ENCODE measurements around the gene IL18RAP. TPM values are rescaled to one million over a fixed set of nuclear protein-coding genes. Genes with fewer than 3 reads are reported as not detected.

The IL18RAP gene
- total RNA-seq, 1 experiment from 2014 or later, result not detected

DNA sequence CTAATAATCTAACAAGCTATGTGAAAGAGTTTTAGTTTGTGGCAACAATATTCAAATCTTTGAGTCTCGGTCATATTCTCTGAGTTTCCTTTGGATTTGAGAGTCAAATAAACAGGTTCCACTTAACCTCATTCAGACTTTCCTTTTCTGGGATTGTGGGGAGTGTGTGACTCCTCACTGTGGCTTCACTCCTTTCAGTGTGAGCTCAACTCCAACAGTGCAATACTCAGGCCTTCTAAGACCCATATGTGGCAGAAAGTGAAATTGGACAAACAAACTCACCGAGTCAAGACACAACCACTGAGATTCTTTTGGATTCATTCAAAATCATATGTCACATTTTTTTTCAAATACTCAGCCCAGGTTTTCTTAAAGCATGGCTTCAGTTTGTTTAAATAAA is 75.5 kb downstream of the IL18RAP start:
- TF ChIP-seq, protein P1, sequence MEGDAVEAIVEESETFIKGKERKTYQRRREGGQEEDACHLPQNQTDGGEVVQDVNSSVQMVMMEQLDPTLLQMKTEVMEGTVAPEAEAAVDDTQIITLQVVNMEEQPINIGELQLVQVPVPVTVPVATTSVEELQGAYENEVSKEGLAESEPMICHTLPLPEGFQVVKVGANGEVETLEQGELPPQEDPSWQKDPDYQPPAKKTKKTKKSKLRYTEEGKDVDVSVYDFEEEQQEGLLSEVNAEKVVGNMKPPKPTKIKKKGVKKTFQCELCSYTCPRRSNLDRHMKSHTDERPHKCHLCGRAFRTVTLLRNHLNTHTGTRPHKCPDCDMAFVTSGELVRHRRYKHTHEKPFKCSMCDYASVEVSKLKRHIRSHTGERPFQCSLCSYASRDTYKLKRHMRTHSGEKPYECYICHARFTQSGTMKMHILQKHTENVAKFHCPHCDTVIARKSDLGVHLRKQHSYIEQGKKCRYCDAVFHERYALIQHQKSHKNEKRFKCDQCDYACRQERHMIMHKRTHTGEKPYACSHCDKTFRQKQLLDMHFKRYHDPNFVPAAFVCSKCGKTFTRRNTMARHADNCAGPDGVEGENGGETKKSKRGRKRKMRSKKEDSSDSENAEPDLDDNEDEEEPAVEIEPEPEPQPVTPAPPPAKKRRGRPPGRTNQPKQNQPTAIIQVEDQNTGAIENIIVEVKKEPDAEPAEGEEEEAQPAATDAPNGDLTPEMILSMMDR (conservative IDR thresholded peaks at IDR 0.05), result no peak
- no peak overlapping the region for H3T11ph ChIP-seq (ENCODE audit: low read length)
- H2BK120ac ChIP-seq (ENCODE audit: low read depth, low read length, poor library complexity, severe bottlenecking), result no peak overlapping the region
- H2BK20ac ChIP-seq (ENCODE audit: low read depth, low read length, poor library complexity, severe bottlenecking), result no peak overlapping the region
- H3K18ac ChIP-seq (ENCODE audit: insufficient read length, low read depth, low read length), result no peak overlapping the region
- H3K56ac ChIP-seq (ENCODE audit: insufficient read length, low read depth, low read length), result no peak overlapping the region
- no CpG with 5 or more reads among the region's 2 CpGs for WGBS (ENCODE audit: extremely low coverage, insufficient read length, low lambda C conversion rate)
- H3K23ac ChIP-seq (ENCODE audit: insufficient read length, low read depth, low read length), result no peak overlapping the region
- no peaks in the 10 kb centered on the region; the same call in 1 of the 2 replicates for H3K27me3 Mint-ChIP-seq (ENCODE audit: low read depth)
- no peaks in the 10 kb centered on the region for H3K79me2 ChIP-seq (ENCODE audit: insufficient read depth, low read length)
- no peak overlapping the region for H3K27ac Mint-ChIP-seq
- H3K27me3 ChIP-seq (ENCODE audit: insufficient read depth, low read length), result no peaks in the 10 kb centered on the region
- H3K4me3 Mint-ChIP-seq, result no peak overlapping the region
- H2BK12ac ChIP-seq (ENCODE audit: insufficient read length, low read depth, low read length), result no peak overlapping the region
- H4K20me1 ChIP-seq (ENCODE audit: control insufficient read depth, insufficient read depth, insufficient read length), result no peaks in the 10 kb centered on the region
- H3K4me1 Mint-ChIP-seq, result no peaks in the 10 kb centered on the region
- H3K4ac ChIP-seq (ENCODE audit: low read depth, low read length), result no peak overlapping the region
- H3K27ac ChIP-seq (ENCODE audit: insufficient read length, low read depth, low read length), result no peak overlapping the region
- H3K36me3 Mint-ChIP-seq (ENCODE audit: insufficient read depth in 1 of 3, low read depth in 3 of 3), result no peaks in the 10 kb centered on the region; a peak in 2 of 7 replicates
- H4K5ac ChIP-seq (ENCODE audit: insufficient read length, low read depth, low read length), result no peak overlapping the region
- H2AFZ ChIP-seq (ENCODE audit: low read length), result no peak overlapping the region
- no peak overlapping the region for H4K8ac ChIP-seq (replicated peaks; ENCODE audit: insufficient read length, low read depth, low read length)
- no peak overlapping the region for H4K91ac ChIP-seq (ENCODE audit: insufficient read length, low read depth, low read length)
- no peaks in the 10 kb centered on the region for H3K9me3 ChIP-seq (ENCODE audit: control insufficient read depth, low read depth, low read length)
- H3K9me3 Mint-ChIP-seq, result peaks cover 8% of the 10 kb centered on the region in 2 experiments; a peak in 3 of 5 replicates
- H2AK5ac ChIP-seq (ENCODE audit: insufficient read length, low read length), result no peak overlapping the region
- H2BK15ac ChIP-seq (ENCODE audit: low read depth, low read length), result no peak overlapping the region
- no peak overlapping the region for H3K9ac ChIP-seq (ENCODE audit: extremely low read depth, insufficient read length, low read length)
- no peaks in the 10 kb centered on the region for H3K79me1 ChIP-seq (ENCODE audit: insufficient read depth, low read depth, low read length, poor library complexity, severe bottlenecking)
- no peak overlapping the region for H2BK5ac ChIP-seq (ENCODE audit: insufficient read length, low read length)
- no peak for DNase-seq
- H3K14ac ChIP-seq (ENCODE audit: insufficient read depth, low read length), result no peak overlapping the region
- no peak overlapping the region for H3K4me2 ChIP-seq (ENCODE audit: insufficient read depth, insufficient read length, low read length)
- no peaks in the 10 kb centered on the region for H3K4me1 ChIP-seq (ENCODE audit: insufficient read depth, low read length)
- H3K23me2 ChIP-seq (ENCODE audit: insufficient read length, low read depth, low read length, poor library complexity, severe bottlenecking), result no peaks in the 10 kb centered on the region
